Hematopoietic multipotent progenitor cell treated with erythropoietin and hydrocortisone succinate and interleukin-3 and kit ligand, for 6 days (in vitro differentiated cells): ENCODE results near the gene SUCLG2.

Experiments used
- DNase-seq: peaks from one replicate; pipeline ENCODE4 v3.0.0-alpha.2; 2015

Gene SUCLG2

GRCh38 chr3:67437789-67438188, 216.6 kb downstream of the SUCLG2 start:
- no peak for DNase-seq

GRCh38 chr3:67437090-67437489, 217.3 kb downstream of the SUCLG2 start:
- peak; percentile 16 for DNase-seq

- no peak for DNase-seq
These were observed 221.3 kb downstream of the SUCLG2 start for GRCh38 chr3:67433109-67433508.

- DNase-seq = no peak
These were observed 222.5 kb downstream of the SUCLG2 start for GRCh38 chr3:67431887-67432286.

GRCh38 chr3:67423722-67424121, 230.7 kb downstream of the SUCLG2 start:
- no peak for DNase-seq

- no peak for DNase-seq
These were observed 232.5 kb downstream of the SUCLG2 start for GRCh38 chr3:67421912-67422311.

GRCh38 chr3:67419779-67420178, 234.6 kb downstream of the SUCLG2 start:
- no peak for DNase-seq

- DNase-seq = no peak
These were observed 235.2 kb downstream of the SUCLG2 start for GRCh38 chr3:67419218-67419529.

GRCh38 chr3:67418426-67419217, 235.8 kb downstream of the SUCLG2 start:
- DNase-seq = no peak

- DNase-seq = no peak
These were observed 237.7 kb downstream of the SUCLG2 start for GRCh38 chr3:67416703-67417102.

- DNase-seq = no peak
These were observed 238.9 kb downstream of the SUCLG2 start for GRCh38 chr3:67415511-67415910.

GRCh38 chr3:67414740-67415139, 239.7 kb downstream of the SUCLG2 start:
- DNase-seq = no peak

- DNase-seq = no peak
These were observed 249.2 kb downstream of the SUCLG2 start for GRCh38 chr3:67405193-67405592.

GRCh38 chr3:67402873-67403272, 251.5 kb downstream of the SUCLG2 start:
- no peak for DNase-seq

GRCh38 chr3:67401921-67402320, 252.5 kb downstream of the SUCLG2 start:
- DNase-seq = no peak

GRCh38 chr3:67400476-67400875, 253.9 kb downstream of the SUCLG2 start:
- DNase-seq = no peak

GRCh38 chr3:67389176-67389575, 265.2 kb downstream of the SUCLG2 start:
- peak; percentile 57 for DNase-seq

- DNase-seq = no peak
These were observed 265.7 kb downstream of the SUCLG2 start for GRCh38 chr3:67388738-67389137.

GRCh38 chr3:67386451-67386850, 268.0 kb downstream of the SUCLG2 start:
- DNase-seq = no peak

- DNase-seq = peak; percentile 65
These were observed 269.5 kb downstream of the SUCLG2 start for GRCh38 chr3:67384760-67385397.

- DNase-seq = no peak
These were observed 270.4 kb downstream of the SUCLG2 start for GRCh38 chr3:67384016-67384415.

- no peak for DNase-seq
These were observed 271.0 kb downstream of the SUCLG2 start for GRCh38 chr3:67383379-67383778.

GRCh38 chr3:67382536-67382935, 271.9 kb downstream of the SUCLG2 start:
- DNase-seq = no peak

GRCh38 chr3:67381667-67382272, 272.6 kb downstream of the SUCLG2 start:
- peak; percentile 57 for DNase-seq
